Kidney capillary endothelial cell (primary cell): ENCODE measurements around the gene LNX1.
"Not testable (repeated sequence)": the region's sequence is repeated elsewhere in the genome, so short reads cannot be mapped to it uniquely, and the experiment has no call there.

ENCODE experiments used
- DNase-seq: peaks from one replicate; pipeline ENCODE4 v3.0.0-alpha.2; 2018; ENCODE audit warnings: low spot score

Gene LNX1

DNA sequence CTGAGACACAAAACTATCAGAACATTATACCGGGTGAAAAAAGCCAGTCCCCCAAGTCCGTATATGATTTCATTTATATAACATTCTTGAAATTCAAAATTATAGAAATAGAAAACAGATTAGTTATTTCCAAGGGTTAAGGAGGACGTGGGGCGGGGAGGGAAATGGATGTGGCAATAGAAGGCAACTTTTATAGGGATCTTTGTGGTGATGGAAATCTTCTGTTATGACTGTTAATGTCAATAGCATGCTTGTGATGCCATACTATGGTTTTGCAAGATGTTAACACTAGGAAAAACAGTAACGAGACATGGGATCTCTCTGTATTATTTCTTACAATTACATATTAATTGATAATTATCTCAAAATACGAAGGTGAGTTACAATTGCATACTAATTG is 96.4 kb downstream of the LNX1 start:
- DNase-seq, result no peak

DNA sequence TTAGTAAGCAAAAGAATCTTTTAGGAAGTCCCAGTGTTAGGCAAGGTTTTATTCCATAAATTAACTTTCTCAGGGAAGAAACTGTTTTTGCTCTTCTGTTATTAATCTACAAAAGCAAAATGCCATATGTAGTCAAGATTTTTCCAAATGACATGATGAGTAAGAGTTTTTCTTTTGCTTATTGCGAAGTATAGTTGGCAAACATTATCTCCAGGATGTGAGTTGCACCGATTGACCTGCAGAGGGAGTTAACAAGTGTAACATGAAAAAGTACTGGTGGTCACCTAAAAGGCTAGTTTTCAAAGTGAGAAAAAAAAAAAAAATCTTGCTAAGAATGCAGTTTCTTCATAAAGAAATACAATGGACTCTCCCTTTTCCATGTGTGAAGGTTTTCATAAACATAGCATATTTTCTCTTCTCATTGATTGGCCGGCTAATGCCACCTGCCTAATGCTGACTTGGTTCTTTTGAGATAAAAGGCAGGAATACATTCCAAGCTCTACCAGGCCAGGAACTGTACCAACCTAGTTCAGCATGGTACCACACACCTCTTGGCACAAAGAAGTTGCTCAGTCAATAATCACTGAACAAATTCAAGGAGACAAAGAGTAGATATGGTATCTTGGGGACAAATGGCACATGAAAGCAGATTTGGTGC is 100.2 kb downstream of the LNX1 start:
- DNase-seq, result peak; percentile 59

DNA sequence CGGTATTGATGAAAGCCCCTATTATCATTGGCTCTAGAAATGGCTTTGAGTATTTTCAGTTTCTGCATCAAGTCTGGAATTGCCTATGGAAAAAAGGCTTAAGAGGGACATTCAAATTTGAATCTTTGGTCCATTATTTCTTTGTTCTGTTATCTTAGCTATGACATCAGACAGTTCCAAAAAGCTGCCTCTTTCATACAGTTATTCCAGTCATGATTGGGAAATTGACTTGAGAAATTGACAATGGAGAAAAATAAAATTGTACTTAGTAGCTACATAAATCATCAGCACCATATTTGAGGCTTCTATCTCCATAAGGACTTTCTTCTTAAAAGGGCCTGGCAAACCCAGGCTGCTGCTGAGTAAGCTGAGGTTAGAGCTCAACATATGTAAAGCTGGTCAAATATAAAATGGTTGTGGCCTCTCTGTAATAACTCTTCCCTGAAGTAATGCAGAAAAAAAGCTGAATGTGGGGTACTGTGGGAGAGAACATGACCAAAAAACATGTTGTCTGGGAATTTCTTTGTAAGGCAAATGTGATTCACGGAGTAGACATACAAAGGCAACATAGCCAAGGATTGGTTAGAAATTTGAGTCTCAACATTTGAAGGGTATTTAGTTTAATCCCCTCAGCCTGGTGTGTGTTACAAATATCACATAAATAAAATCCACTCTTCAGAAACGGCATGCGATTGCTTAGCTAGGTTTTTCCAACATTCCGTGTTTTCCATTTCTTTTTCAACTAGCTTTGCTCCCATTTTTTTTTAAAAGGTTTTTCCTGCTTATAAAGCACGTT is 100.9 kb downstream of the LNX1 start:
- DNase-seq, result no peak

DNA sequence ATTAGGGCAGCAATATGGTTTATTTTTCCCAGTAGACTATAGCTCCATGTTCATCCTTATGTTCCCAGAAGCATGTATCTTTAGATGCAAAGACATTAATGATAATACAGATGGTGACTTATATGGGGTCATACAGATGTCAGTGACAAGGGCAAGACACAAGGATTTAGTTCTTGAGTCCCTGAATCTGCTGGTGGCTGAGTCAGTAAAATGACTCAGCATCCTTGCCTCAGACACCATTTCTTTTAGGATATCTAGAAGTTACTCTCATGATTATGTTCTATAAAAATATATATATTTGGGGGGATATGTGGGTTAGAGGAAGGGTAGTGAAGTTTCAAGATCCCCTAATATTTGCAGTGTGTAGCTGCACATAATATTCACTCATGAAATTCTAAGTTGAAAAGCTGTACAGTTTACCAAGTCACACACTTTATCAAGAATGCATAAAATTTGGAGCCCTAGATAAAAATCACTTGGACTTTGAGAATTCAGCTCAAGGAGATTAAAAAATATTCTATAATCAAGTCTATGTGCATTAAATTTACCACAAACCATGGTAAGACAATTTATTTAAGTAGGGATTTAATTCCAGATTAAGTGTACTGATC is 101.9 kb downstream of the LNX1 start:
- peak; percentile 67 for DNase-seq

DNA sequence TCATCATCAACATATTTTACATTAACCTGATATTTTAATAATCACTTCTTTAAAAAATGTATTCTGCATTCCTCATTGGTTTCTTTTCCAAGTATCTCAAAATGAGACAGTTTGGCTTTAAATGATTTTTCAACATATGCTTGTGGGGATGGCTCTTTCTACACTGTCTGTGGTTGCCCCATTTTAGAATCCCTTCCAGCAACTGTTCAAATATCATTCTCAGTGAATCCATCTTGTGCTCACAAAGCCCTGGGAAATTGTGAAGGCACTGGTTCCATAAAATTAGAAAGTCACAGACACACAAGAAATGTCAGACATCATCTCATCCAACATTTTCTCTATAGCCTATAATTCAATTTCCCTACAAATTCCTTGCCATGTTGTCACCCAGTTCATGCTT is 103.5 kb downstream of the LNX1 start:
- no peak for DNase-seq

DNA sequence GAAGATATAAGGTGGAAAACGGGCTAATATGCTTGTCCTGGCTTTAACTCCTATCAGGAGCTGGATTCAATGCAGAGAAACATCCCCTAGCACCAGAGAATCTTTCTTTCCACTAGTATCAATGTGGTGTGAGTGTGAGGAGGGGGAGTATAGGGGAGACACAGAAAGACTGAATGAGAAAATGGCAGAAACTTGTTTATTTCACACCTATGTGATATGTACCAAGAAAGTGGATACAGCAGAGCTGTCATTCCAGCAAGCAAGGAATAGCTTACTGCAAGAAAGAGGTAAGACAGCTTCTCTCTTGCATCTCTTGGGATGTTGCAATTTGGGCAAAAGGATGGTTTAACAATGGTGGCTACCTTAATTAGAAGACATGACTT is 105.6 kb downstream of the LNX1 start:
- DNase-seq, result no peak

DNA sequence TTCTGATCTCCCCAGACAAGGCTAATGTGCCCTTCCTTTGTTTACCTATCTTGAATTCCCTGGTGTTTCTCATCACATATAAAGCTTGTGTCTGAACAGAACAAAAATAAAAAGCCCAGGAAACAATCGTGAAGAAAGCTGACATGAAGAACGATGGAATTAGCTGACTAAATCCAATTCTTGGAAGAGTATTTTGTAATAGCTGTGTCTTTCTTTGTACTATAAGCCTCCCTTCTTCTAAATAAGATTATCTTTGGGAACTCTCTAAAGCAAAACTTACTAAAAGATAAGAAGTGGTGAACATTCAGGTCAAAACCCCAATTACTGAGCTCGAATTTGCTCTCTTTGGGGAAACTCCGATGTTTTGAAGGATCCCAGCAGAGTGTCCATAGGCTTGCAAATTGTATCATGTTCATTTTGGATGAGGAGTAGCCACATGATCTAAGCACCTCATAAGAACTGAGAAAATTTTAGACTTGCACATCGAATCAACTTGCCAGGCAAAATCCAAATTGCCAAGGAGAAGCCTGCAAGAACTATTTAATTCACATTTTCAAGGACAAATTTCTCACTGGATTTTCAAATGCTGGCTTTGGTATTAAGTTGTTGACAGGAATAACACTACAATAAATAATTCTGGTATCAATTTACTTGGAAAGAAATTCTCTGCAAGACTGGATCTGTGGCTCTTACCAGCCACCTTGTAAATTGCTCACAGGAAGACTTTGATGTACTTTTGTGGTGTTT is 106.2 kb downstream of the LNX1 start:
- no peak for DNase-seq

DNA sequence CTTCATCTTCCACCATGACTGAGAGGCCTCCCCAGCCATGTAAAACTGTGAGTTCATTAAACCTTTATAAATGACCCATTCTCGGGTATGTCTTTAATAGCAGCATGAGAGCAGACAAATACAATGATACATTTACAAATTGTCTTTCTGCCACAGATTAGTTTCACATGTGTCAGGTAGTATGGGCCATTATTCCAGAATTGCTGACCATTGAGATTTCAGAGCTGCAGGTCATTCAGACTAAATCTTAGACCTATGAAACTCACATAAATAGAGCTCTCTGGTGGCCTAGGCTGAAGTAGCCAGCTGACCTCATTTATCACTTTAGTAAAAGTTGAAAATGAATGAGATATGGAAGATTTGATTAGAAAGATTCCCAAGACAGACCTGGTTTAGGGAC is 108.0 kb downstream of the LNX1 start:
- no peak for DNase-seq

DNA sequence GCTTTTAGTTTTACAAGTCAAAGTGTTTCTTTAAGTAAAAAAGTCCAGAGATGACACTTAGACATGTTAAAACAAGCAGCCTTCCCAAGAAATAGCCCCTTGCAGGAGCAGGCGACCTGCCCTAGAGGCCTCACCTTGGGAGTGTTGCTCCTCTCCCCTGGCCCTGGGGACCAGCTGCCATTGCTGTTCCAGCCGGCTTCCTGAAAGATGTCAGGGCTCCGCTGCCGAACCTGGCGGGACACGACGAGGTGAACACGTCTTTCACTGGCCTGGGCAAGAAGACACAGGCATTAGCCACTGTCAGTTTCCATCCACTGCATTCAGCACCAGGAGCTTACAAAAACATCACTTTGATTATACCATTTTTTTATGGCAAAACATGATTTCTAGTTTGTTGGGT is 109.7 kb downstream of the LNX1 start:
- DNase-seq, result no peak

DNA sequence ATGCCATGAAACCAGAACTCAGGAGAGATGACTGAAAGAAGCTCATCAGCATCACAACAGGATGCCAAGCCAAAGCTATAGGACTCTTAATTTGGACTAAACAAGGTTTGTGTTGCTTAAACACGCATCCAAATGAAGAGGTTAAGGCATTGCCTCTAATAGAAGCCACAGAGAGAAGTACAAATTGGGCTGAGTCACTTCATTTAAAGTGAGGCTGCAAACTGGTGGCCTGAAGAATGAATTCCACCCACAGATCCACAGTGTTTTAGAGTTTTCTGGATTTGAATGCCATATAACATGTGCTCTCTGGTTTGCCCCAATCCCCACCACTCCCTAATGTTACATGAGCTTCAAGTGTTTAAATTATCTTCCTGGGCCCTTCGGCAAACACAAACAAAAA is 110.4 kb downstream of the LNX1 start:
- no peak for DNase-seq

DNA sequence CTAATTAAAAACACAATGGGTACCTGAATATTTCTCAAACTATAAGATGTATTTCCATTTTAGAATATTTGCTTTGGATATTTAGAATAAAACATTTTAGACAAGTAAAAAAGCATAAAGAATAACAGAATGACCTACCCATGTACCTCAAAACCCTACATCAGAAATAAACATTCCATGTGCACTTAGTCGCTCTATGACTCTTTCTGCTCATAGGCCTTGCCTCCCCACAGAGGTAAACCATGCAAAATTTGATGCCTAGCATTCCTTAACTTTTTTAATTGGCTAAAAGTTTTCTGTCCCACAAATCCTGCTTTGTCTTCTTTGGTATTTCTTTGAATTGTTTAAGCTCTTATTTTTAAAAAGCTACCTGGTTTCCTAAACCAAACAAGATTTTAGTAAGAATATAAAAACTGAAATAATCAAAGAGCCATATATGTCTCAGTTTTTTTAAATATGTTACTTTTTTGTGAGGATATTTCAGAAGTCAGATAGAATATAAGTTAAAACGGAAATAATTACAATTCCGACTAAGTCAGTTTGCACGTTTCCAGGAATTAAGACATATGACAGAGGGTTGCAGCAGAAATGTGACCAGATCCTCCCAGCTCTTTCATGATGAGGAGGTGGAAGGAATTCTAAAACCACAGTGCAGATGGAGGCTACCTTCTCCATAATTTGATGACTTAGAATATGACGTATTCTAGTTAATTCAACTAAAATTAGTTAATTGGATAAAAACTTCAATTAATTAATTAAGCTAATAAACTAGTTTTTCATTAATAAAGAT is 111.4 kb downstream of the LNX1 start:
- DNase-seq, result no peak

DNA sequence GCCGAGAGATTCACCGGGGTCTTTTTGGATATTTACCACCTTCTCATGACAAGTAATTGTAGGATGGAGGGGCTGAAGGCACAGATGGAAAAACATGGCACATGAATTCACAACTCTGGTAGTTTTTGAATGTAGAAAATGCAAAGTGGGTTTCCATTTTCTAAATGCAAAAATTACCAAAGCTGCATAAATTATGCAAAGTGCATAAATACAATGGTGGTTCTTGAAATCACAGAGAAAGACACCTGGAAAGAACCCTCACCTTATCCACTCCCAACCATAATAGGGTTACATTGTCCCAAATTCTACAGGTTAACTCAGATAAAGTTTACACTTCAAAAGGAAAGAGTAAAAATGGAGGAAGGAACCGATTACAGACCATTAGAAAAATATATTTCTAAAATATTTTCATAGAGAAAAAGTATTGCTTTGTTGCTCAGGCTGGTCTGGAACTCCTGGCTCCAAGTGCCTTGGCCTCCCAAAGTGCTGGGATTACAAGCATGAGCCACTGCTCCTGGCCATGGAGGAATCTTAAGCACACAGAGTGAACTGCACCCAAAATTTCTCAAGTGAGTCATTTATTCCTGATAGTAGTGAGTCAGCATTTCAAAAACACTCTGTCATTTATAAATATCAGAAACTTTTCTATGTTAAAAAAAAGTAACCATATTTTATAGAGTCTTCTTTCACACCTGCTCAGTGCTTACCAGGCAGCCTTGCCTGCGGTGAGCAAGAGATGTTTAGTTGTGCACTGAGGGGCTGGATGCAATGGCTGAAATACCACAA is 112.4 kb downstream of the LNX1 start:
- peak; percentile 9 for DNase-seq

DNA sequence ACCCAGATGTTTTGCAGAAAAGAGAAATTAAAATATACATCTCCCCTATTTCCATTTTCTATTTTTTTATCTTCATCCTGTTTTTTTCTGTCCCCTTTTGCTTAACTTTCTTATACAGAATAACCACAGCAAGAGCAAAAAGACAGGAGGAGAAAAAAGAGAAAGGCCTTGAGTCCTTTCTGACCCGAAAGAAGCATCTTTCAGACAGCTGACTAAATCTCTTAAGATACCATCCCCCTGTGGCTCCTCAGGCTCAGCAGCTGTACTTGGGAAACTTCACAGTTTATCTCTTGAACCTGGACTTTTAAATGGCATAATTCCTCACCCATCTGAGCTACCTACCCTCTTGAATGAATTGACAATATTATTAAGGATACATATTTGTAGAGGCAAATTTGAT is 113.7 kb downstream of the LNX1 start:
- DNase-seq, result no peak

DNA sequence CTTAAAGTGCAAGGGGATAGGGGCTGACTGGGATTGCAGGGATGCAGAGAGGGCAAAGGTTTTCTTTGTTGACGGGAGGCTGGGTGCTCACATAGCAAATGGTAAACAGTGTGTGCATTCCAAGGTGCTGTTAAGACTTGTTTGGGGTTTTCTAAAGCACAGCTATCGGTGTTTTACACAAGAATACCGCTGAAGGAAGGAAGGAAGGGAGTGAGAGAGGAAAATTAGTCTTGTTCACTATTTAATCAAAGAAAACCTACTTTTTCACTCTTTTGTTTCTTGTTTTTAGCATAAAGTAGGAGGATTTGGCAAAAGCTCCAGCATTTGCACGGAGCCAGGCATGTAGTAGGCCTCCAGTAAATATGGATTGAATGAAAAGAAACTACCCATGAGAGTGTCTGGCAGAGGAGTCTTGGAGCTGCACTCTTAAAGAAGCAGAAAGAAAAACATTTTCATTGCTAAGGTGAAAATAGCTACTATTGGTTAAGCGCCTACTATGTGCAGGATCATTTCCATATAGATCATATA is 114.2 kb downstream of the LNX1 start:
- no peak for DNase-seq

DNA sequence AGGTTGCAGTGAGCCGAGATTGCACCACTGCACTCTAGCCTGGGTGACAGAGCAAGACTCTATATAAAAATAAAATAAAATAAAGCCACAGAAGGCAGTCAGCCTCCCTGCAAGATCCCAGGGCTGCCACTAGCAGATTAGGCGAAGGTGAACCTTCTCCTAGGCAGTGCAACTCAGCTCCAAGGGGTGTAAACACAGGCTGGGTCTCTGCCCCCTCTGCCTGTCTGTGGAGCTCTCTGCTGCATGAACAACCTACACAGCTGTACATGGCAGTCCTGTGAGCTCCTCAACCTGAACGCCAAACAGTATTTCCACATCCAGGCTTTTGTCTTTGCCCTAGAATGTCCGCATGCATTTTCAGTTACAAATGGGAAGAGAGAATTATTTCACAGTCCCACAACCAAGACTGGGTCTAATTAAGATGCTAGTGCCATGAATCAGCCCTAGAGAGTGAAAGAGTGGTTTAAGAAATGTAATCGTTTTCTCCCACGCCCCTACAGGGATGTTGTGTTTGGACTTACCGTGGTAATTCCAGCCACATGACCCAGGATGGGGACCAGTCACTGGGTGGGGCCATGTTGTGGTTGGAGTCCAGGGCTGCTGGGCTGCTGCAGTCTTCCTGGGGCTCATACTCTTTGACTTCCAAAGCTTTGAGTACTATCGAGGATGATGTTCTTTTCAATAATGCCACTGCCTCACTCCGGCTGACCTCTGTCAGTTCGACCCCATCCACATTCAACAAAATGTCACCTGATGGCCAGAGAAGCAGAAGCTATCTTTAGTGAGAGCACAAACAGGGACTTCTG is 114.9 kb downstream of the LNX1 start:
- DNase-seq, result no peak

DNA sequence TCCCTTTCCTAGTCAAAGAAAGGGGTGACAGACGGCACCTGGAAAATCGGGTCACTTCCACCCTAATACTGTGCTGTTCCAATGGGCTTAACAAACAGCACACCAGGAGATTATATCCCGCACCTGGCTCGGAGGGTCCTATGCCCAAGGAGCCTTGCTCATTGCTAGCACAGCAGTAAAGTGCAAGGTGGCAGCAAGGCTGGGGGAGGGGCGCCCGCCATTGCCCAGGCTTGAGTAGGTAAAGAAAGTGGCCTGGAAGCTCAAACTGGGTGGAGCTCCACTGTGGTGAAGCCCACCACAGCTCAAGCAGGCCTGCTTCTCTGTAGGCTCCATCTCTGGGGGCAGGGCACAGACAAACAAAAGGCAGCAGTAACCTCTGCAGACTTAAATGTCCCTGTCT is 124.7 kb downstream of the LNX1 start:
- DNase-seq, result not testable (repeated sequence)

DNA sequence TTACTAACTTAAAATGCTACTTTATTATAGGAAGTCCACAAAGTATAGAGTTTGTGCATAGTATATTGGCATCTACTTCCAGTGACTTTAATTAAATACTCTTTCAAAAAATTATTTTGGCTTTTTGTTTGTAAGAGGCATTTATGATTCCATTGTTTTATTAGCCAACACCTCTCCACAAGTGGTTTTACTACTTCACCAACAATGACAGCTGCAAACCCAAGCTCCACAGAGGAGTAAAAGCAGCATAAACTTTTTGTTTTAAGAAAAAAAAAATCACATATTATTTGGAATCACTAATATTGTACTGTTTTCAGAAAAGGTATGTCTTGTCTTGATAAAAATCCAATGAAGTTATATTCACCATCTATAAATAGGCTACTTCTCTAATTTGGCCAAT is 125.4 kb downstream of the LNX1 start:
- no peak for DNase-seq

DNA sequence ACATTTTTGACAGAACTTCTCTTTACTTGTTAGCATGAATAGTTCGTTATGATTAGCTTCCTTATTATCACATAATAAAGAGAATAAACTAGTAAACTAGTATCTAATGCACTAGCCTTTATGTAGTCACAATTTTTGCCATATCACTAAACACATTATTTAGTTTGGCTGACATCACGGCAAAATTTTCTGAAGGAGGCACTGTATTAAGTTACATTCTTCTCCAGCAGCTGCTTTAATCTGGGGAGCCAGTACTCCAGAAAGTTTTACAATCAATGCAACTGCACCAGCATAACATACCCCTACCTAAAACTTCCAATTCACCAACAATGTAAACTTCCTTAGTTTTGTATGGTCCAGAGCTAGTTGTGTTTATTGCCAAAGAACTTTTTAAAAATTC is 126.0 kb downstream of the LNX1 start:
- no peak for DNase-seq

DNA sequence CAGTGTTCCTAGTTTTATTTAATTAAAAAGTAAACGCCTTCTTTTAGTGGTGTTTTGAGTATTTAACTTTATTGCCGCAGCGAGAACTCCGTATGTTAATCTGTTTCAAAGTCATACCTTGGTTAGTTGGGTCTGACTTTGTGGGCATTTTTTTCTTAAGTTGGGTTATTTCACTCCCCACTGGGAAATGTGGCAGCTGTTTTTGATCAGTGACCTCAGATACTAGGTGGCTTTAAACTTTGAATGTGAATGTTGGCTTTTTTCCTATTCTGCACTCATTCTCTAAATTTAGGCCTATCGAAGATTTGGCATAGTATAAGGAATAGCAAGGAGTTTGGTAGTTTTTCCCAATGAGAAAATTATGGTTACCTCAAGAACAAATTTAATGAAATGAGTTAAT is 127.9 kb downstream of the LNX1 start:
- no peak for DNase-seq

DNA sequence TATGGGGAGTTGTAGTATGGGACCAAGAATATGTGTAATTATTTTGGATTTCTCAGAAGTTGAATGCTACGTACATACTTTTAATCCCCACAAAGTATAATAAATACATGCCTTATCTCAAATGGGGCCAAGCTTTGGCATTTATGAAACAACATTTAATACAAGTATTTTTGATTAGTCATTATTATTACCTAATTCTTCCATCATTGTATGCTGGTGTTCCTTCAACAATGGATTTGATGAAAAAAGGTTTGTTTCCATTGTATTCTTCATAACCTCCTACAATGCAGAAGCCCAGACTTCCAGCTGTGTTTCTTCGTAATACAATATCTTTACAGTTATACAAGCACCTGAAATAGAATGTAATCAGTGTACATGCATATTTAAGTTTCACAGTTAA is 130.0 kb downstream of the LNX1 start:
- no peak for DNase-seq
